Measurements from ENCODE around the gene CBLB.

The CBLB gene

DNA sequence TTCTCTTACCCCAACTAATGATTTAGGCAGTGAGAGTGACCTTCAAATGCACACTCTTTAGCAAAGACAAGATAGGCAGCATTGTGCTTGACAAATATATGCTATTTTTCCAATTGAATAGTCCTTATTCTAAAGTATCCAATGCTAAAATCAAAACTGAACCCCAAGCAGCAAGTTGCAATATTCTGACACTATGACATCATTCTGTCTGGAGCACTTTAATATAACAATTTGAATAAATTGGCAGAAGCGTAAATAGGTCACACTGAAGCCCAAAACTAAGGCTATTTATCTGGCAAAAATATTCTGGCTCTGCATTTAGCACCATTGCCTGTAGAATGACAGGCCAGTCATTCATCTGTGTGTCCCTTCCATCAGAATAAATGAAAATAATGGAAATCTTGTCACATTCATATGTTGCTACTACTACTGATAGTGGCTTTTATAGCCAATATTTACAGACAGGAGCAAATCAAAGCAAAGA lies 2.9 kb downstream of the CBLB start:
- Mint-ChIP-seq H3K27ac (peak overlapping the region; percentile 53), H3K4me1 (ENCODE audit: low read depth) (peaks cover 38% of the 10 kb centered on the region), H3K4me3 (peak overlapping the region; percentile 96), H3K9me3 (no peaks in the 10 kb centered on the region), H3K36me3 (ENCODE audit: low read depth) (peaks cover 36% of the 10 kb centered on the region), H3K27me3 (ENCODE audit: low read depth) (no peaks in the 10 kb centered on the region)

DNA sequence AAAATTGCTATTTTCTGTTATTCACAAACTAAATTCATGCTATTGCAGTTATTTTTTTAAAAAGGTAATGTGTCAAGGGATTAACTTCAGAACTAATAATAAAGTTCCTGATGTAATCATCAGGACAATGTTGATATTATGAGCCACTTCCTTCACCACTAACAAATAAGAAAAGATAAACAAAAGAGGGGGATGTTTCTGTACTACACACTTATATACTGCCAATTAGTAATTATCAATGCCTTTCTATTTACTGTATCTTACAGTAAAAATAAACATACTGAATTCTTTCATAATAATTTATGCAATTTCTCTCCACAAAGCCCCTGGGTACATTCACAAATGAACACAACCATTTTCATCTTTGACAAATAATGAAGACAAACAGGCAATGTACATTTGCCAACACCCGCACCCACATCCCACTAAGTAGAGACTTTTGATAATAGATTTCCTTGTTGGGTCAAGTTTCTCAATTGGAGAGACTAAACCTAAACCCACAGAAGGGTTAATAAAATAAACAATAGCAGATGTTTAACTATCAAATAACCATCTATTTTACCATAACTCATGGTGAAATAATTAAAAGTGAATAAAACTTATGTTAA lies 3.7 kb downstream of the CBLB start:
- H3K36me3 Mint-ChIP-seq (ENCODE audit: low read depth), result peaks cover 40% of the 10 kb centered on the region
- H3K27ac Mint-ChIP-seq, result no peak overlapping the region
- peaks cover 35% of the 10 kb centered on the region for H3K4me1 Mint-ChIP-seq (ENCODE audit: low read depth)
- H3K4me3 Mint-ChIP-seq, result peak overlapping the region; percentile 62
- H3K27me3 Mint-ChIP-seq (ENCODE audit: low read depth), result no peaks in the 10 kb centered on the region
- H3K9me3 Mint-ChIP-seq, result no peaks in the 10 kb centered on the region

DNA sequence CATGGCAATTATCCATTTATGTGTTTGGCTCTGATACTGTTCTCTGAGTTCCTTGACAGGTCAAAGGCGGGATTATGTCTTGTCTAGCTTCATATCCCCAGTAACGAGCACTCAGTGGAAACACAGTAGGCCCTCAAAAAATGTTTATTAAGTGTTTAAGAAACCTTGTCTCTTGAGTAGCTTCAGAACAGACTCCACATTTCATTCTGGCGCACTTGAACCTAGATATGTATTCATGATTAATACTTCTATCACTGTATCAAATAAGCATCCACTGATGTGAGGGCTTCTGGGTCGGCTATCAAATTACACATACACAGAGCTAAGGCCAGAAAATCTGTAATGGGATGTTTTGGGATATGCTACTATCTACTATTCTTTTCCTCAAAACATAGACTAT lies 4.6 kb downstream of the CBLB start:
- H3K4me1 Mint-ChIP-seq (ENCODE audit: low read depth), result peaks cover 31% of the 10 kb centered on the region
- H3K27ac Mint-ChIP-seq, result no peak overlapping the region
- H3K36me3 Mint-ChIP-seq (ENCODE audit: low read depth), result peaks cover 45% of the 10 kb centered on the region
- H3K4me3 Mint-ChIP-seq, result peak overlapping the region; percentile 62
- no peaks in the 10 kb centered on the region for H3K9me3 Mint-ChIP-seq
- H3K27me3 Mint-ChIP-seq (ENCODE audit: low read depth), result no peaks in the 10 kb centered on the region

DNA sequence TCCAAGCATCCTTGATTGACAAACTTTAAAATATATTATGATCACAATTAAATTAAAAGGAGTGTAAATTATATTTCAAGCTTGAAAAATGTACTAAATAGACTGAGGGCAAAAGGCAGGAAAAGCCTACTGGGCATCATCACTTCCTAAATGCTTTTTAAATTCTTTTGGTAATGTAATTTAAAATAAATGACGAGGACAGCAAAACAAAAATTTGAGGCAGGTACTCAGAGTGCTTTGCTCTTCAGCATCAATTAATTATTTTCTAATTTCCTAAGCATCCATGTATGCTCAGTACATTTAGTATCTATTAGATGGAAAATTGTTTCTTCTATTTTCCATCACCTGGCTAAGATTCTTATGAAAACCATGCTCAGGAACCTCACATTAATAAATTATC lies 5.2 kb downstream of the CBLB start:
- Mint-ChIP-seq H3K27me3 (ENCODE audit: low read depth) (no peaks in the 10 kb centered on the region), H3K4me1 (ENCODE audit: low read depth) (peaks cover 32% of the 10 kb centered on the region), H3K27ac (no peak overlapping the region), H3K4me3 (no peak overlapping the region), H3K9me3 (no peaks in the 10 kb centered on the region), H3K36me3 (ENCODE audit: low read depth) (peaks cover 48% of the 10 kb centered on the region)

DNA sequence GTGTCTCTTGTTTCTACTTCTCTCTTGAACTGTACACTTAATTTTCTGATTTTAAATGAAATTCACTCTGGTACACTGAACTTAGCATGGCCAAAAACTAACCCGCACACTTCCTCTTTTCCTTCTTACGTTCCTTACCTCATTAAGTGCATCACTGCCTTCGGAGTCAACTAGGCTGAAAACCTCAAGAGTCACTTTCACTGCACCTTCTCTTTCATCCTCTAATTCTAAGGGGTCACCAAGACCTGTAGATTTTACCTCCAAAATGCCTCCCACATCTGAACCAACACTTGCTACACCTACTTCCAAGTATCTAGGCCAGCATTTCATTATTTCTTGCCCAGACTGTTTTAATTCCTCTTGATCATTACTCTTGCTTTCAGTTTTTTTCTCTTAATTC lies 6.6 kb downstream of the CBLB start:
- no peak overlapping the region for H3K4me3 Mint-ChIP-seq
- H3K27me3 Mint-ChIP-seq (ENCODE audit: low read depth), result no peaks in the 10 kb centered on the region
- no peaks in the 10 kb centered on the region for H3K9me3 Mint-ChIP-seq
- H3K36me3 Mint-ChIP-seq (ENCODE audit: low read depth), result peaks cover 45% of the 10 kb centered on the region
- peaks cover 39% of the 10 kb centered on the region for H3K4me1 Mint-ChIP-seq (ENCODE audit: low read depth)
- H3K27ac Mint-ChIP-seq, result no peak overlapping the region

DNA sequence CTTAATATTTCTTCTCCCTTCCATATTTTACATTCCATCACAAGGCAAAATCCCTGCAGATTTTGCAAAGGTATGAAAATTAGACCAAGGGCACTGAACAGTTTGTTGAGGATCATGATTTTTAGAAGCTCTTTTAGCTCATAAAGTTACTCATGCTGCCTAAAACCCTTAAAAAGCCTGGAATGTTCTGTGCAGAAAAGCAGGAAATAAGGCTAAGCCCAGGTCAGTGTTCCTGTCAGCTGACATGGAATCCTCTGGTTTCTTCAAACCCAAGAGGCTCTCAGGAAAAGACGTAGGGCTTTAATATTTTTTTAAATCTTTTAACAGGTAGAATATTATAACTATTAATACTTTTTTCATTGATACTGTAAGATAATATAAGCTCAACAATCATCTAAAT lies 8.2 kb downstream of the CBLB start:
- Mint-ChIP-seq H3K27ac (no peak overlapping the region), H3K27me3 (ENCODE audit: low read depth) (no peaks in the 10 kb centered on the region), H3K36me3 (ENCODE audit: low read depth) (peaks cover 38% of the 10 kb centered on the region), H3K9me3 (no peaks in the 10 kb centered on the region), H3K4me3 (no peak overlapping the region), H3K4me1 (ENCODE audit: low read depth) (peaks cover 31% of the 10 kb centered on the region)

DNA sequence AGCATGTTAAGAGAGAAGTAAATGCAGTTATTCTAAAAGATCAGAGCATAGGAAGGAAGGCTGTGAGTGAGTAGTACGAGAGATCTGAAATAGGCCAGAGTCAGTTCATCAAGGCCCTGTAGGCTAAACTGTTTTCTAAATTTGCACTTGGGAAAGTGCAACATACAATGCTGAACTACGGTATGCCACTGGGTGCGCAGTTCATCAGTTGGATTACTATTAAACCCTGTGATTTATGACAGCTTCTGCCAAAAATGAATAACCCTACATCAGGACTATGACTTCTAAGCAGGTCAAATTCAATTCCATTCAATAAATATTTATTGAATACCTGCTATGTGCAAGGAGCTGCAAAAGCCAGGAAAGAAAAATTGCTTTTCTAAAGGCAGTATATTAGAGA lies 10.8 kb downstream of the CBLB start:
- Mint-ChIP-seq H3K36me3 (ENCODE audit: low read depth) (peaks cover 43% of the 10 kb centered on the region), H3K4me1 (ENCODE audit: low read depth) (peaks cover 24% of the 10 kb centered on the region), H3K27ac (no peak overlapping the region), H3K4me3 (no peak overlapping the region), H3K27me3 (ENCODE audit: low read depth) (no peaks in the 10 kb centered on the region), H3K9me3 (no peaks in the 10 kb centered on the region)

DNA sequence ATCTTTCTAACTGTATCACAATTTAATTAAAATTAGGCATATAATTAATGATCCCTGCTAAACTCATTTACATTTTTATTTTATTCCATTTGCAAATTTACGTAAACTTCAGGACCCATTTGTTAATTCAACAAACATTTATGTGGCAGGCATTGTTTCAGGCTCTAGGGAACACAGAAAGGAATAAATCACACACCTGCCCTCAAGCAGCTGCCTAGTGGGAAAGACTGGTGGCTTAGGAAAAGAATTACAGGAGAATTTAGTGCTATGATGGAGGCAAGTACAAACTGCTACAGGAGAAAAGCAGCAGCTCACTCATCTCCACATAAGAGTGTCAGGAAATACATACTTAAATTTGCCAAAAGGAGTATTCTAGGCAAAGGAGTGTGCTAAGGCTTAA lies 11.2 kb downstream of the CBLB start:
- H3K27me3 Mint-ChIP-seq (ENCODE audit: low read depth), result no peaks in the 10 kb centered on the region
- H3K36me3 Mint-ChIP-seq (ENCODE audit: low read depth), result peaks cover 47% of the 10 kb centered on the region

DNA sequence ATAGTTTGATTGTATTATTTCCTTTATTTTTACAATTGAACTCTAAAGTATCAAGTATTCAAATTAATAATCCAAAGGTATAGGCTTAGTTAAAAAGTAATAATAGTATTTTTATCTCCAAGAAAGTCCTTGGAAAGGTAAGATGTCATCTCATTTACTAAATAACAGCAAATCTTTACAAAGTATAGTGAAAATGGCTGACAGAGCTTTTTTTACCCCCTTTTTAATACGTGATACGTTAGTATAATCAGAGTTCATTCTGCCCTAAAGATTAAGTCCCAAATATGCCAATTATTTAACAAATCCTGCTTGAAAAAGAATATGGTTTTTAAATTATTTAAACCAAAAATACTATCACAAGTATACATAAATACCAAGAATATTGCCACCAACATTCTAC lies 12.2 kb downstream of the CBLB start:
- H3K4me3 Mint-ChIP-seq, result no peak overlapping the region
- peaks cover 50% of the 10 kb centered on the region for H3K36me3 Mint-ChIP-seq (ENCODE audit: low read depth)
- no peak overlapping the region for H3K27ac Mint-ChIP-seq

More for the DNA sequence above, 11.2 kb downstream of the CBLB start:
- Mint-ChIP-seq H3K4me1 (ENCODE audit: low read depth) (peaks cover 24% of the 10 kb centered on the region), H3K9me3 (no peaks in the 10 kb centered on the region), H3K27ac (no peak overlapping the region), H3K4me3 (no peak overlapping the region)

DNA sequence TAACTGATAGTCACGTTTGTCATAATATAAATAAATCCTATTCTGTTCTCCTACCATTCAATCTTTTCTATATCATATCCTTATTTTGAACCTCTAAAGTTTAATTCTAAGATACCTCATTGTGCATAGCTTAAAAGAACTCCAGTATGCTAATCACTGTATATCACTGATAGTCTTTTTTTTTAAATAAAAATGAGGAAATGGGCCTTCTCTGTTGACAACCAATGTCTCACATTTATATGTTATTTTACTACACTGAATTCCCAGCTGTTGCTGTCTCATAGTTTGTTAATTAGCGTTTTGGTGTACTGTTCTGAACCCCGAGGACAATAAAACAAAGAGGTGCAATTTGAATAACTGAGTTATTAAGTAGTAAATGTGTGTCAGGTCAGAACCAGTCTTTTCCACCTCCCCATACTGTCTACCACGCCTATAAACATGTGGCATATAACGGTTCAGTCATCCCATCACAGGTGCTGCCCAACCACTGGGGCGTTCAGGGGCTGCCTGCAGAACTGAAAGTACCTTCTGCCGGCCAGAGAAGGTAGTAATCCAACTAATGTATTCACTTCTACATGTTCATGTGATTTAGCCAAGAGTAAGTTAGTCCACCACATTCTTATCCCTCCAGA lies 14.9 kb downstream of the CBLB start:
- Mint-ChIP-seq H3K36me3 (ENCODE audit: low read depth) (peaks cover 59% of the 10 kb centered on the region), H3K4me1 (ENCODE audit: low read depth) (peaks cover 36% of the 10 kb centered on the region)

More for the DNA sequence above, 12.2 kb downstream of the CBLB start:
- Mint-ChIP-seq H3K4me1 (ENCODE audit: low read depth) (peaks cover 25% of the 10 kb centered on the region), H3K9me3 (no peaks in the 10 kb centered on the region), H3K27me3 (ENCODE audit: low read depth) (no peaks in the 10 kb centered on the region)

DNA sequence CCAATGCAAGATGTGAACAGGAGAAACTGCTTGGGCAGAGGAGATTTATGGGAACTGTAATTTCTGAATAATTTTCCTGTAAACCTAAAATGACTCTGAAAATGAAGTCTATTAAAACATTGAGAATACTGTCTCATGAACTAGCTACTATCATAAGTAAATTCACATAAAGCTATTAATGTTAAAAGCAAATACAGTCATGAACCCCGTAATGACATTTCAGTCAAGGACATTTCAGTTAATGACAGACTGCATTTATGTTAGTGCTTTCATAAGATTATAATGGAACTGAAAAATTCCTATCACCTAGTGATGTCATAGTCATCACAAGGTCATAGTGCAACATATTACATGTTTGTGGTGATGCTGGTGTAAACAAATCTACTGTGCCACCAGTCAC lies 17.2 kb downstream of the CBLB start:
- Mint-ChIP-seq H3K27me3 (ENCODE audit: low read depth) (no peaks in the 10 kb centered on the region), H3K9me3 (no peaks in the 10 kb centered on the region), H3K36me3 (ENCODE audit: low read depth) (peaks cover 65% of the 10 kb centered on the region), H3K4me1 (ENCODE audit: low read depth) (peaks cover 46% of the 10 kb centered on the region), H3K4me3 (no peak overlapping the region), H3K27ac (no peak overlapping the region)

More for the DNA sequence above, 14.9 kb downstream of the CBLB start:
- H3K4me3 Mint-ChIP-seq, result no peak overlapping the region
- H3K9me3 Mint-ChIP-seq, result no peaks in the 10 kb centered on the region
- no peak overlapping the region for H3K27ac Mint-ChIP-seq
- no peaks in the 10 kb centered on the region for H3K27me3 Mint-ChIP-seq (ENCODE audit: low read depth)

DNA sequence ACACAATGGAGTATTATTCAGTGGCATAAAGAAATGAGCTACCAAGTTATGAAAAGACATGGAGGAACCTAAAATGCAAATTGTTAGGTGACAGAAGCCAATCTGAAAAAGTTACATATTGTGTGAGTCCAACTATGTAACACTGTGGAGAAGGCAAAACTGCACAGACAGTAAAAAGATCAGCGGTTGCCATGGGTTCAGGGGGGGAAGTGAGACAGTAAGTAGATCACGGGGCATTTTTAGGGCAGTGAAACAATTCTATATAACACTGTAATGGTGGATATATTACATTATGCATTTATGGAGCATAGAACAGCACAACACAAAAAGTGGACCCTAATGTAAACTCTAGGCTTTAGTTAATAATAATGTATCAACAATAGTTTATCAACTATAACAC lies 17.6 kb downstream of the CBLB start:
- Mint-ChIP-seq H3K4me3 (no peak overlapping the region), H3K36me3 (ENCODE audit: low read depth) (peaks cover 65% of the 10 kb centered on the region), H3K27me3 (ENCODE audit: low read depth) (no peaks in the 10 kb centered on the region), H3K9me3 (no peaks in the 10 kb centered on the region), H3K27ac (no peak overlapping the region), H3K4me1 (ENCODE audit: low read depth) (peaks cover 48% of the 10 kb centered on the region)

DNA sequence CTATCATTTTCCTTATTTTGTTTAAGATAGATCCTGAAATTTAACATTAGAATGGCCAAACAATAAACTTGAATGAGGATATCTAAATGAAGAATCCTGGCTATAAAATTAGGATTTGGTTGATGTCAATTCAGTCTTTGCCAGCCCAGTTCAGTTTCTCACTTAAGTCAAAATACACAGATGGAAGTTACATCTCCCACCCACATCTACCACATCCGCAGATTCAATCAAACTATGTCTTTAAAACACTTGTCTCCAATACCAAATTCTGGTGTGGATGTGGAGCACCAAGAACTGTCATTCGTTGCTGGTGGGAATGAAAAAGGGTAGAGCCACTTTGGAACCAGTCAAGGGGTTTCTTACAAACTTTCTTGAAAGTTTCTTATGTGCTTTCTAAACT lies 18.2 kb downstream of the CBLB start:
- Mint-ChIP-seq H3K9me3 (no peaks in the 10 kb centered on the region), H3K4me1 (ENCODE audit: low read depth) (peaks cover 49% of the 10 kb centered on the region), H3K27ac (no peak overlapping the region), H3K36me3 (ENCODE audit: low read depth) (peaks cover 62% of the 10 kb centered on the region), H3K27me3 (ENCODE audit: low read depth) (no peaks in the 10 kb centered on the region), H3K4me3 (no peak overlapping the region)

DNA sequence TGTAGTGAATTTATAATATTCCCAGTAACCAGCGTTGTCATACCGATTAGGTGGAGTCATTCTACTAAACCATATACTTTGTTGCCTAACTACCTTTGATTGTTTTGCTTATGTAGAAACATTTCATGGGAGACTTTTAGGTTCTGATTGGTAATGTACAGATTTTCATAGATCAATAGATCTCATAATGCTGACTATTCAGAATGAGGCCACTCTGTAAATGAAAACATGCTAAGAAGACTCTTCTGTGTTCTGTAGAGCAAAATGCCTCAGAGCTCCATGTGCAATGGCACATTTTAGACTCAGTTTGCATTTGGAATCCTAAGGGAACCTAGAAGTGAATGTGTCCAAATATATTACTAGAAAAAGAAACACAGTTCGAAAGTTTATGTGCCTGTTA lies 20.0 kb downstream of the CBLB start:
- Mint-ChIP-seq H3K36me3 (ENCODE audit: low read depth) (peaks cover 52% of the 10 kb centered on the region), H3K9me3 (no peaks in the 10 kb centered on the region), H3K4me3 (no peak overlapping the region), H3K27ac (no peak overlapping the region), H3K4me1 (ENCODE audit: low read depth) (peaks cover 47% of the 10 kb centered on the region), H3K27me3 (ENCODE audit: low read depth) (no peaks in the 10 kb centered on the region)

DNA sequence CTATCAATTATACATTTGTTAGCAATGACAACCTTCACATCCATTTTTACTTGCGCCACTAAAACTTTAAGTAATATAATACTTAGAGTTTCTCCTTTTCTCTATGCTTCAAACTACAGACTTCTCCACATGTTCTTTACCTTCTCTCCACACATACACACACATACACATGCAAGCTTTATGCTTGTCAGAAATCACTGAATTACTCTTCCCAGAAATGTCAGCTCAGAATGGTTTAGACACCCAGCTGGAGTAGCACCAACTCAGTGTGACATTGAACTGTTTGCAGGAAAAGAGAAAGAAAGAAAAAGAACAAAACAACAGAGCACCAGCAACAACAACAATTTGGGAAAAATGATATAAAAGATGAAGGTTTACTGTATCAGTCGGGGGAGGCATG lies 20.9 kb downstream of the CBLB start:
- Mint-ChIP-seq H3K9me3 (no peaks in the 10 kb centered on the region), H3K4me3 (peak overlapping the region; percentile 8), H3K4me1 (ENCODE audit: low read depth) (peaks cover 46% of the 10 kb centered on the region), H3K27me3 (ENCODE audit: low read depth) (no peaks in the 10 kb centered on the region), H3K27ac (peak overlapping the region; percentile 32), H3K36me3 (ENCODE audit: low read depth) (peaks cover 46% of the 10 kb centered on the region)

All from T-helper 1 cell treated with Interleukin-12 subunit alpha and Interleukin-12 subunit beta and Interleukin-4 antibody, amounts not matched to agents 30 μg/mL and 1 μg/mL, for 36 hours (primary cell).